ENCODE measurements around the gene RAMACL.

RAMACL gene

GRCh38 chr6:166589786-166590574 lies 3.5 kb upstream of the RAMACL start:
- no peak for TF ChIP-seq CTCF (IDR thresholded peaks at IDR 0.05; ENCODE audit: low read depth, low read length)
- H3K4me3 ChIP-seq (replicated peaks in 1 of 2; ENCODE audit: low read depth in 2 of 2, low read length in 2 of 2): no peak overlapping the region
- no peak for DNase-seq (ENCODE audit: low read depth in 2 of 2)

- DNase-seq (ENCODE audit: low read depth in 2 of 2): no peak
- no peak overlapping the region for H3K4me3 ChIP-seq (replicated peaks in 1 of 2; ENCODE audit: low read depth in 2 of 2, low read length in 2 of 2)
- TF ChIP-seq CTCF (IDR thresholded peaks at IDR 0.05; ENCODE audit: low read depth, low read length): no peak
These were observed 2.9 kb upstream of the RAMACL start for GRCh38 chr6:166589337-166589731.

GRCh38 chr6:166588691-166589336 lies 2.3 kb upstream of the RAMACL start:
- TF ChIP-seq CTCF (IDR thresholded peaks at IDR 0.05; ENCODE audit: low read depth, low read length): no peak
- DNase-seq (ENCODE audit: low read depth in 2 of 2): peak; percentile 75 to 79
- no peak overlapping the region for H3K4me3 ChIP-seq (replicated peaks in 1 of 2; ENCODE audit: low read depth in 2 of 2, low read length in 2 of 2)

- DNase-seq (ENCODE audit: low read depth in 2 of 2): no peak
- no peak for TF ChIP-seq CTCF (IDR thresholded peaks at IDR 0.05; ENCODE audit: low read depth, low read length)
- no peak overlapping the region for H3K4me3 ChIP-seq (replicated peaks in 1 of 2; ENCODE audit: low read depth in 2 of 2, low read length in 2 of 2)
These were observed 1.3 kb upstream of the RAMACL start for GRCh38 chr6:166587631-166588413.

GRCh38 chr6:166584853-166585429 lies 1.5 kb downstream of the RAMACL start:
- no peak overlapping the region for H3K4me3 ChIP-seq (replicated peaks in 1 of 2; ENCODE audit: low read depth in 2 of 2, low read length in 2 of 2)
- DNase-seq (ENCODE audit: low read depth in 2 of 2): no peak
- no peak for TF ChIP-seq CTCF (IDR thresholded peaks at IDR 0.05; ENCODE audit: low read depth, low read length)

- DNase-seq (ENCODE audit: low read depth in 2 of 2): no peak
- no peak for TF ChIP-seq CTCF (IDR thresholded peaks at IDR 0.05; ENCODE audit: low read depth, low read length)
- H3K4me3 ChIP-seq (replicated peaks in 1 of 2; ENCODE audit: low read depth in 2 of 2, low read length in 2 of 2): no peak overlapping the region
These were observed 2.3 kb downstream of the RAMACL start for GRCh38 chr6:166584155-166584554.
